Lung (tissue), 12 donors: Measurements from ENCODE around the gene TMEM131L. TPM values are rescaled to one million over a fixed set of nuclear protein-coding genes. Genes with fewer than 3 reads are reported as not detected.

ENCODE experiments used
- ATAC-seq: fragments of 200-7000 bp; cut with Tn5 transposase; one replicate; pipeline ENCODE4 v1.9.1; 2020; ENCODE audit warnings: moderate number of reproducible peaks; ENCODE audit not compliant: insufficient read depth, low FRiP score
- DNase-seq, 3 donors: peaks; one replicate each; pipeline ENCODE4 v3.0.0-alpha.2; 2013 to 2017
- H3K27ac ChIP-seq, 2 donors: one replicate each; pipeline ENCODE4 v1.5.1; 2013; ENCODE audit warnings: mild to moderate bottlenecking in 2 of 2, moderate library complexity in 2 of 2, control low read depth in 1 of 2, inconsistent platforms in 1 of 2, low read depth in 1 of 2, low read length in 1 of 2
- H3K27me3 ChIP-seq, 3 donors: one replicate each; pipeline ENCODE4 v1.5.1; 2013; ENCODE audit warnings: low read length in 2 of 3; ENCODE audit not compliant: control insufficient read depth in 3 of 3, insufficient read depth in 3 of 3
- H3K36me3 ChIP-seq, 4 donors: one replicate each; pipeline ENCODE4 v1.5.1; 2013; ENCODE audit warnings: low read length in 4 of 4, mild to moderate bottlenecking in 1 of 4, moderate library complexity in 1 of 4; ENCODE audit not compliant: control insufficient read depth in 4 of 4, insufficient read depth in 4 of 4
- H3K4me1 ChIP-seq, 5 donors: one replicate each; pipeline ENCODE4 v1.5.1; 2013; ENCODE audit warnings: low read length in 5 of 5, mild to moderate bottlenecking in 2 of 5, moderate library complexity in 1 of 5; ENCODE audit not compliant: control insufficient read depth in 5 of 5, insufficient read depth in 5 of 5
- H3K4me3 ChIP-seq: one replicate; pipeline ENCODE4 v1.5.1; 2013; ENCODE audit warnings: mild to moderate bottlenecking, control low read depth, moderate library complexity
- H3K9ac ChIP-seq, 2 donors: one replicate each; pipeline ENCODE4 v1.5.1; 2013; ENCODE audit warnings: low read length in 2 of 2, control low read depth in 1 of 2; ENCODE audit not compliant: insufficient read depth in 1 of 2
- H3K9me3 ChIP-seq, 4 donors: one replicate each; pipeline ENCODE4 v1.5.1; 2013; ENCODE audit warnings: low read length in 3 of 4, mild to moderate bottlenecking in 1 of 4, moderate library complexity in 1 of 4; ENCODE audit not compliant: control insufficient read depth in 4 of 4, insufficient read depth in 3 of 4
- CTCF ChIP-seq: IDR thresholded peaks from 2 replicates; pipeline ENCODE4 v1.5.1; 2012; ENCODE audit warnings: mild to moderate bottlenecking; ENCODE audit errors: control extremely low read depth, extremely low read depth
- WGBS, 2 donors: extraction: QIAGEN DNeasy Blood & Tissue Kit; methylation state at CpG; one replicate each; pipeline ENCODE4 v1.1.7; 2013; 5-methylcytosine and 5-hydroxymethylcytosine counted together
- polyA plus RNA-seq, 2 donors: library from polyadenylated mRNA; stranded (reverse); fragments of 200-250 nt; gene quantifications; one replicate each; pipeline ENCODE4 v1.2.1, GENCODE V29; 2013
- total RNA-seq, 2 donors: library from RNA; depleted of rRNA in 1 of 2; stranded (reverse); fragments of >200 nt in 1 of 2; gene quantifications; one replicate each; pipeline ENCODE4 v1.2.1, GENCODE V29; 2014 to 2021
- donor health status: control.
- donor health status: control.
- donor health status: Bipolar disorder and iron deficiency.
- donor health status: healthy.
- donor health status: DM: yes; HTN: yes; CAD: no.

Gene TMEM131L
- total and polyA plus RNA-seq, 4 donors = 2.9 to 40.6 (median 11.8) TPM

- 96 to 98% methylated on average over 5 of the region's 5 CpGs for WGBS, 2 donors
- H3K4me1 ChIP-seq = peaks cover 0 to 2% (median 0%) of the 10 kb centered on the region in 5 donors
- H3K9ac ChIP-seq = no peak overlapping the region
- H3K9me3 ChIP-seq = peaks cover 0 to 1% (median 0%) of the 10 kb centered on the region in 4 donors
- TF ChIP-seq CTCF = no peak
- H3K27me3 ChIP-seq = no peaks in the 10 kb centered on the region
- no peak overlapping the region for H3K4me3 ChIP-seq
- no peak for ATAC-seq
- no peak overlapping the region for H3K27ac ChIP-seq
- no peak for DNase-seq
- peaks cover 9 to 36% (median 32%) of the 10 kb centered on the region in 4 donors for H3K36me3 ChIP-seq
Observed at GRCh38 chr4:153622093-153622492, 155.9 kb downstream of the TMEM131L start.

- Histone ChIP-seq H3K9ac (no peak overlapping the region), H3K36me3 (peaks cover 9 to 44% (median 37%) of the 10 kb centered on the region in 4 donors), H3K4me3 (no peak overlapping the region), H3K4me1 (peaks cover 0 to 2% (median 0%) of the 10 kb centered on the region in 5 donors), H3K27ac (no peak overlapping the region), H3K9me3 (peaks cover 0 to 1% (median 0%) of the 10 kb centered on the region in 4 donors), H3K27me3 (no peaks in the 10 kb centered on the region)
- 58 to 66% methylated on average over 12 of the region's 12 CpGs for WGBS, 2 donors
- ATAC-seq (no peak), DNase-seq (no peak)
- no peak for TF ChIP-seq CTCF
Observed at GRCh38 chr4:153622778-153623240, 156.6 kb downstream of the TMEM131L start.

GRCh38 chr4:153623491-153623890 lies 157.3 kb downstream of the TMEM131L start:
- H3K4me1 ChIP-seq = peaks cover 0 to 2% (median 0%) of the 10 kb centered on the region in 5 donors
- TF ChIP-seq CTCF = no peak
- peaks cover 0 to 1% (median 0%) of the 10 kb centered on the region in 4 donors for H3K9me3 ChIP-seq
- H3K4me3 ChIP-seq = no peak overlapping the region
- DNase-seq (no peak), ATAC-seq (no peak)
- peaks cover 9 to 48% (median 39%) of the 10 kb centered on the region in 4 donors for H3K36me3 ChIP-seq
- H3K9ac ChIP-seq = no peak overlapping the region
- WGBS, 2 donors = 62 to 77% methylated on average over 2 of the region's 2 CpGs
- H3K27ac ChIP-seq = no peak overlapping the region
- H3K27me3 ChIP-seq = no peaks in the 10 kb centered on the region

- ATAC-seq = no peak
- Histone ChIP-seq H3K27me3 (no peaks in the 10 kb centered on the region), H3K27ac (no peak overlapping the region), H3K9me3 (peaks cover 0 to 4% (median 0%) of the 10 kb centered on the region in 4 donors), H3K9ac (no peak overlapping the region), H3K36me3 (peaks cover 20 to 55% (median 48%) of the 10 kb centered on the region in 4 donors), H3K4me1 (no peaks in the 10 kb centered on the region), H3K4me3 (no peak overlapping the region)
- no peak for DNase-seq
- 84 to 91% methylated on average over 8 of the region's 8 CpGs for WGBS, 2 donors
- no peak for TF ChIP-seq CTCF
Observed at GRCh38 chr4:153628796-153629315, 162.7 kb downstream of the TMEM131L start.
